ENCODE measurements around the gene CORO6. TPM values are rescaled to one million over a fixed set of nuclear protein-coding genes. Genes with fewer than 3 reads are reported as not detected.

CORO6 gene
- total RNA-seq: 6.5 and 7.6 TPM in 2 replicates

DNA sequence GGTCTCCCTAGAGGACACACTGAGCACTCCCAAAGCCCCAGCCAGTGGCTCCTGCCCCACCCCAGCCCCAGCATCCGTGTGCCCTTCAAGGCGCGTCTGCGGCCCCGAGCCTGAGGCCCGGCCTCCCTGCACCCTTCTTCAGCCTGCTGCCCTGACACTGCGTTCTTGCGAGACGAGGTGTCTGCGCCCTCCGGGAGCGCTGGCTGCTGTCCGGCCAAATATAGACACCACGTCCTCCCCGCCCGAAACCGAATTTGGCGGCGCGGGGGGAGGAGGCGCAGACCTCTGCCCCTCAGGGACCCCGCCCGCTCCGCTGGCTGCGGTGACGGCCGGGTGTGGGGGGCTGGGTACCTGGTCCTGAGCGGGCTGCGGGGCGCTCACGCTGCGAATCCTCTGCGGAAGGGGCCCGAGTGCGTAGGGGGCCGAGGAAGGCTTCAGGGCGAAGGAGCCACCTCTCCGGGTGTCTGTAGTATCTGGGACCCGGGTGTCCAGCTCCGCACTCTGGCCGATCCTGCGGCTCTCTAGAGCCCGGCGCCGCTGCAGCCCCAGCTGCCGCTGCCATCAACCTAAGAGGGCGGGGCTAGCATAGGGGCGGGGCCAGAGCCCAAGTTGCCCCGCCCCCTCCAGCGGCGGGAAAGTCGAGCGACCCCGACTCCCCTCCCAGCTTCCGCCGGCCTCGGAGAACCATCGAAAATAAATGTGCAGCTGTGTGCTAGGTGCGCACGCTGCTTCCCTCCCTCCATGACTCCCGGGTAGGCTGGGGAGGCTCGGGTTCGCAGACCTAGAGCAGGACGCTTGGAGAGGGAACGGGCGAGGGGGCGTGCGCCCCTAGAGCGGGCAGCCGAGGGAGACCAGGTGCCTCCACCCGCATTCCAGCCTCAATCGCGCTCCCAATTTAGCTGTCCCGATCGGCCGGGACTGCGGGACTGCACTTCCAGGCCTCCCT lies at the start of gene CORO6:
Gene CORO6 (minus strand): TSS at position 576 of the 946 bp plus-strand sequence. CDS start 1,491 bp downstream, outside the sequence.

DNA sequence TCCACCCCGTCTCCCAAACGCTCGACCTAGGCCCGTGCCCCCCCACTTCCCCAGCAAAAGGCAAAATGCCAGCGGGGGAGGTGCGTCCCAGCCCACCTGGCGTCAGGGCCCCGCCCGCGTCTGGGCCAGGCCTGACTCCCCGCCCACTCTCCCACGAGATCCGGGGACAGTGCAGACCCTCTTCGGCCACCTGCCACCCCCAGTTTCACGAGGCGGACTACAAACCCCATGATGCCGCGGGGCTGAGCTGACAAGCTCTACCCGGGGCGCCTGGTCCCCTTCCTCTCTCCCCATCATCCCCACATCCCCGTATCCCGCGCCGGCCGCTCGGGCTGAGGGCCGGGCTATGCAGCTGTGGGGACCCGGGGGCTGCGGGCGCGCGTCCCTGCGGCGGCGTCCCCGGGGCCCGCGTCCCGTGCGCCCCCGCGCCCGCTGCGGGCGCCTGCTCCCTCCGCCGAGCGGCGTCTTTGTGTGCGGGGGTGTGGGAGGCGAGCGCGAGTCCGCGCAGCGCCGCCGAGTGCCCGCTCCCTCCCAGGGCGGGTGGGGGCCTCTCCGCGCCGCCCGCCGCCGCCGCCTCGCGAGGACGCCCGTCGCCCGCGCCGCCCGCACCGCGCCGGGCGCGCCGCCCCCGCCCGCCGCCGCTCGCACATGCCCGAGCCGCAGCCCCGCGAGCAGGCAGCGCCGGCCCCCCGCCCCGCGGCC lies 29.7 kb downstream of the CORO6 start, which contains the start of gene ANKRD13B:
Gene ANKRD13B (plus strand): TSS at position 283 of the 702 bp plus-strand sequence. CDS start 490 bp downstream, outside the sequence.

DNA sequence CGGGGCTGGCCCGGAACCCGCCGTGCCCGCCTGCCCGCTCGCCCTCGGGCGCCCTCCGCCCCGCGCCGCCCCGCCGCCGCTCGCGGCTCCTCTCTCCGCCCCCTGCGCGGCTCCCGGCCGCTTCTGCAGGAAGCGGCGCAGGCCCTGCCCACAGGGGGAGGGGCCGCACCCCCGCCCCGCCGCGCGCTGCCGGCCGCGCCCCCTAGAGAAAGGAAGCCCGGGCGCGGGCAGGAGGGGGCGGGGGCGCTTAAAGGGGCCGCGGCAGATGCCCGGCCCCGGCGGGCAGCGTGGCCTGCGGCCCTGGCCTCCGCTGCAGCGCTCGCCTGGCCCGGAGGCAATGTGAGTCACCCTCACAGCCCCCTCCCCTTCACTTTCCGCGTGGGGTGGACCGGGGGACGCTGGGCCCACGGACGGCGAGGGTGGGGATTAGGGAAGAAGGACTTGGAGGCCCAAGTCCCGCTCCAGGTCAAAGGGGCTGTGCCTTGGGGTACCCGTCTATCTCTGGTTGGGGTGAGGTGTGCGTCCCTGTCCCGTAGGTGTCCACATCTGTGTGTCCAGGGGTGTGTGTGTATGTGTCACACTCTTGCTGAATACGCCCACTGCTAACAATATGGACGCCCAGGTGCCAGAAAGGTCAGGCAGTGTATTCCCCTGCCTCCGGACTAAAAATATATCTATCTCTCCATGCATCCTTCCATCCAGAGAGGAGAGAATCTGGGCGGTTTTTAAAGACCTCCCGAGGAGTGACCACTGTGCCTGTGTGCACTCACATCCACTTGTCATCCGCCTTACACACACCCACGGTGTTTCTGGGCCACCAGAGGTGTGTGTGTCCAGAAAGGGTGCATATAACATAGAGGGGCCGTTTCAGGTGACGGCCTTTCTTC lies 32.9 kb downstream of the CORO6 start, which contains the start of gene GIT1:
Gene GIT1 (minus strand): TSS at position 125 of the 887 bp plus-strand sequence. CDS start 270 bp downstream, outside the sequence.

DNA sequence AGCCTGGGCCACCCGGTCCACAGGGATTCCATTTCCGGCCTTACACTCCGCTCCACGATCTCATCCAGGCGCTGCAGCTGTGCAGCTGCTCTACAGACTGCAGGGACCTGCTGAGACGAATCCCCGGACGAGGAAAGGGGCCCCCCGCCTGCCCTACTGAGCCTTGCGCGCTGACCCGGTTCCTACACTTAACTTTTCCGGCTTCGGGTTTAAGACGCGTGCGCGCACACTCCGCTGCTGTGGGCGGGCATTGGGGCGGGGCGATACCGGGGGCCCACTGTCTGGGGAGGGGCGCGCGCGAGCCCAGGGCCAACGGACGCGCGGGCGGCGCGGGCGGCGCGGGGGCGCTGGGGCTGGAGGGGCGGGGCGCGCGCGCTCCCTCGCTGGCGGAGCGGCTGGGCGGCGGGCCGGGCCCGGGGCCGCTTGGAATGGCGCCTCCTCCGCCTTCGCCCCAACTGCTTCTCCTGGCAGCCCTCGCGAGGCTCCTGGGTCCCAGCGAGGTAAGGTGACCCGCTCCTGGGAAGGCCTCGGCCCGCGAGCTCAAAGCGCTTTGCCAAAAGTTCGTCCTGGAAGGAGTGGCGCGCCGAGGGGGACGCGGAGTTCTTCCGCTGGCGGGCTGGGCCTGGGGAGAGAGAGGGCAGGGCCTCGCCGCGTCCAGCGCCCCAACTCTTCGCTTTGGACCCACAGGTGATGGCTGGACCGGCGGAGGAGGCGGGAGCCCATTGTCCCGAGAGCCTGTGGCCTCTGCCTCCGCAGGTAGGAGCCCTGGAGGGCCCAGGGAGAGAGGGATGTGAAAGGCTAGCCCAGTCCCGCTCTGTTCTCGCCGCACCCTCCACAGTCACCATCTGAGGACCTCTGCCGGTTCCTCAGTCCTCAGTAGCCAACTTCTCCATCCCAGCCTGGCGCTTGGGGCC lies 54.1 kb downstream of the CORO6 start, which contains the start of gene TP53I13:
Gene TP53I13 (plus strand): TSS at position 371 of the 914 bp plus-strand sequence. CDS start 58 bp downstream, at position 429.

DNA sequence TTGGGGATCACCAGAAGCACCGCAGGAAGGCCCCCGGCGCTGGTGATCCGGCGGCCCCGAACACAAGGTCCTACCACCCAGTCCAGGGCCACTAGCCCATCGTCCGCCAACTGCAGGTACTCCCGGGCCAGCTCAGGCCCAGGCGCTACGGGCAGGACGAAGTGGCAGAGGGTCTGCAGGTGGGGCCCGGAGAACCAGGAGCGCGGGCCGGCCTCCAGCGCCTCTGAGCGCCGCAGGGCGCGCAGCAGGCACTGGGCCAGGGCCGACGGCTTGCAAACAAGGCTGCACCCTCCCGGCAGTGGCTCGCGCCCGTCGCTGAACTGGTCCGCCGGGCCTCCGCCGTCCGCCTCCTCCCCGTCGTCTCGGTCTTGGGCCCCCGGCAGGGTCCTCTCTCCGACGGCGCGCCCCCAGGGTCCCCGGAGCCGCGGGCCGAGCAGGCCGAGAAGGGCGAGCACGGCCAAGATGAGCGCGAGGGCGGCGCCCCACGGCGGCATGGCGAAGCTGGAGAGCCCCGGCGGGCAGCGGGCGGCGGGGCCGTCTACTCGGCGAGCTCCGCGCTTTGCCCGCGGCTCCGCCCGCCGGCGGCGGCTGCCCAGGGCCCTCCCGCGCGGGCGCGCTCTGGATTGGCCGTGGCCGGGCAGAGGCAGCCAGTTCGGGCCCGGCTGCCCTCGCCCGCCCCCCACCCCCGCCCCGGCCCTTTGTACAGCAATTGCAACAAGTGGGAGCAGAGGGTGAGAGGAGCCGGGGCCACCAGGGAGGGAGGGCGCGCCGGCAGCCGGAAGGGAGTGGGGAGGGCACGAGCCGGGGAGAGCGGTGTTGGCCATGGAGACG lies 56.0 kb downstream of the CORO6 start, which contains the start of gene ABHD15:
Gene ABHD15 (minus strand): TSS at position 565 of the 831 bp plus-strand sequence. CDS start 71 bp downstream, at position 494.

Other genes with a start within 250 kb of the CORO6 start
- gene TAOK1, start 232.5 kb downstream of the CORO6 start, total RNA-seq: 39.5 and 64.9 TPM in 2 replicates
- 10.9 and 11.4 TPM in 2 replicates for gene ABHD15, start 55.9 kb downstream of the CORO6 start, total RNA-seq
- 40.4 and 52.7 TPM in 2 replicates for gene TP53I13, start 54.2 kb downstream of the CORO6 start, total RNA-seq
- gene GIT1, start 33.3 kb downstream of the CORO6 start, total RNA-seq: 25.3 and 39.3 TPM in 2 replicates
- 16.9 and 21.3 TPM in 2 replicates for gene ANKRD13B, start 29.8 kb downstream of the CORO6 start, total RNA-seq